Measurements from ENCODE around the gene AMDHD2. TPM values are rescaled to one million over a fixed set of nuclear protein-coding genes. Genes with fewer than 3 reads are reported as not detected.

The AMDHD2 gene
- total and polyA plus RNA-seq, 2 of the 13 experiments (the other 11 are each of a cell fraction or from before 2014, with no cell fraction given): 33.5 to 39.1 TPM

DNA sequence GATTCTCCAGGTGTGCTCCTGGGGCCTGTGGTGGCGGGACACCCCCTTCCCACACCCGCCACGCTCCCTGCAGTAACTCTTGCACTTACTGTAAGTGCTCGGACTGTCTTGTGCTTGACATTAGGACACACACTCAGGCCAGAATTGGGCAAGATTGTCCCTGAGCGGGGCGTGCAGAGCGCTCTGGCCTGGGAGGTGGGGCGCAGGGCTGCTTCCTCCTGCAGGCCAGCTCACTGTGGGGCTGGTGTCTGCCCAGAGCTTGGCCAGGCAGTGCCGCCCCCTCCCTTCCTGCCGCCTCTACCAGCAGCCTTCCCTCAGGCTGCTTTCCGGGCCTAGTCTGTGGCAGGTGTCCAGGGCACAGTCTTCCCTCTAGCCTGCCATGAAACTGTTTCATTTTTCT lies 12.5 kb upstream of the AMDHD2 start (continued):
- TF ChIP-seq, protein P1, sequence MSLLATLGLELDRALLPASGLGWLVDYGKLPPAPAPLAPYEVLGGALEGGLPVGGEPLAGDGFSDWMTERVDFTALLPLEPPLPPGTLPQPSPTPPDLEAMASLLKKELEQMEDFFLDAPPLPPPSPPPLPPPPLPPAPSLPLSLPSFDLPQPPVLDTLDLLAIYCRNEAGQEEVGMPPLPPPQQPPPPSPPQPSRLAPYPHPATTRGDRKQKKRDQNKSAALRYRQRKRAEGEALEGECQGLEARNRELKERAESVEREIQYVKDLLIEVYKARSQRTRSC (CRISPR knock-in tag; IDR thresholded peaks at IDR 0.05; ENCODE audit: low read depth): no peak
- TF ChIP-seq ZNF792 (CRISPR knock-in tag; IDR thresholded peaks at IDR 0.05): no peak
- TF ChIP-seq, protein P2, sequence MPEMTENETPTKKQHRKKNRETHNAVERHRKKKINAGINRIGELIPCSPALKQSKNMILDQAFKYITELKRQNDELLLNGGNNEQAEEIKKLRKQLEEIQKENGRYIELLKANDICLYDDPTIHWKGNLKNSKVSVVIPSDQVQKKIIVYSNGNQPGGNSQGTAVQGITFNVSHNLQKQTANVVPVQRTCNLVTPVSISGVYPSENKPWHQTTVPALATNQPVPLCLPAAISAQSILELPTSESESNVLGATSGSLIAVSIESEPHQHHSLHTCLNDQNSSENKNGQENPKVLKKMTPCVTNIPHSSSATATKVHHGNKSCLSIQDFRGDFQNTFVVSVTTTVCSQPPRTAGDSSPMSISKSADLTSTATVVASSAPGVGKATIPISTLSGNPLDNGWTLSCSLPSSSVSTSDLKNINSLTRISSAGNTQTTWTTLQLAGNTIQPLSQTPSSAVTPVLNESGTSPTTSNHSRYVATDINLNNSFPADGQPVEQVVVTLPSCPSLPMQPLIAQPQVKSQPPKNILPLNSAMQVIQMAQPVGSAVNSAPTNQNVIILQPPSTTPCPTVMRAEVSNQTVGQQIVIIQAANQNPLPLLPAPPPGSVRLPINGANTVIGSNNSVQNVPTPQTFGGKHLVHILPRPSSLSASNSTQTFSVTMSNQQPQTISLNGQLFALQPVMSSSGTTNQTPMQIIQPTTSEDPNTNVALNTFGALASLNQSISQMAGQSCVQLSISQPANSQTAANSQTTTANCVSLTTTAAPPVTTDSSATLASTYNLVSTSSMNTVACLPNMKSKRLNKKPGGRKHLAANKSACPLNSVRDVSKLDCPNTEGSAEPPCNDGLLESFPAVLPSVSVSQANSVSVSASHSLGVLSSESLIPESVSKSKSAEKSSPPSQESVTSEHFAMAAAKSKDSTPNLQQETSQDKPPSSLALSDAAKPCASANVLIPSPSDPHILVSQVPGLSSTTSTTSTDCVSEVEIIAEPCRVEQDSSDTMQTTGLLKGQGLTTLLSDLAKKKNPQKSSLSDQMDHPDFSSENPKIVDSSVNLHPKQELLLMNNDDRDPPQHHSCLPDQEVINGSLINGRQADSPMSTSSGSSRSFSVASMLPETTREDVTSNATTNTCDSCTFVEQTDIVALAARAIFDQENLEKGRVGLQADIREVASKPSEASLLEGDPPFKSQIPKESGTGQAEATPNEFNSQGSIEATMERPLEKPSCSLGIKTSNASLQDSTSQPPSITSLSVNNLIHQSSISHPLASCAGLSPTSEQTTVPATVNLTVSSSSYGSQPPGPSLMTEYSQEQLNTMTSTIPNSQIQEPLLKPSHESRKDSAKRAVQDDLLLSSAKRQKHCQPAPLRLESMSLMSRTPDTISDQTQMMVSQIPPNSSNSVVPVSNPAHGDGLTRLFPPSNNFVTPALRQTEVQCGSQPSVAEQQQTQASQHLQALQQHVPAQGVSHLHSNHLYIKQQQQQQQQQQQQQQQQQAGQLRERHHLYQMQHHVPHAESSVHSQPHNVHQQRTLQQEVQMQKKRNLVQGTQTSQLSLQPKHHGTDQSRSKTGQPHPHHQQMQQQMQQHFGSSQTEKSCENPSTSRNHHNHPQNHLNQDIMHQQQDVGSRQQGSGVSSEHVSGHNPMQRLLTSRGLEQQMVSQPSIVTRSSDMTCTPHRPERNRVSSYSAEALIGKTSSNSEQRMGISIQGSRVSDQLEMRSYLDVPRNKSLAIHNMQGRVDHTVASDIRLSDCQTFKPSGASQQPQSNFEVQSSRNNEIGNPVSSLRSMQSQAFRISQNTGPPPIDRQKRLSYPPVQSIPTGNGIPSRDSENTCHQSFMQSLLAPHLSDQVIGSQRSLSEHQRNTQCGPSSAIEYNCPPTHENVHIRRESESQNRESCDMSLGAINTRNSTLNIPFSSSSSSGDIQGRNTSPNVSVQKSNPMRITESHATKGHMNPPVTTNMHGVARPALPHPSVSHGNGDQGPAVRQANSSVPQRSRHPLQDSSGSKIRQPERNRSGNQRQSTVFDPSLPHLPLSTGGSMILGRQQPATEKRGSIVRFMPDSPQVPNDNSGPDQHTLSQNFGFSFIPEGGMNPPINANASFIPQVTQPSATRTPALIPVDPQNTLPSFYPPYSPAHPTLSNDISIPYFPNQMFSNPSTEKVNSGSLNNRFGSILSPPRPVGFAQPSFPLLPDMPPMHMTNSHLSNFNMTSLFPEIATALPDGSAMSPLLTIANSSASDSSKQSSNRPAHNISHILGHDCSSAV (CRISPR knock-in tag; IDR thresholded peaks at IDR 0.05; ENCODE audit: borderline replicate concordance): no peak
- TF ChIP-seq, protein P3, sequence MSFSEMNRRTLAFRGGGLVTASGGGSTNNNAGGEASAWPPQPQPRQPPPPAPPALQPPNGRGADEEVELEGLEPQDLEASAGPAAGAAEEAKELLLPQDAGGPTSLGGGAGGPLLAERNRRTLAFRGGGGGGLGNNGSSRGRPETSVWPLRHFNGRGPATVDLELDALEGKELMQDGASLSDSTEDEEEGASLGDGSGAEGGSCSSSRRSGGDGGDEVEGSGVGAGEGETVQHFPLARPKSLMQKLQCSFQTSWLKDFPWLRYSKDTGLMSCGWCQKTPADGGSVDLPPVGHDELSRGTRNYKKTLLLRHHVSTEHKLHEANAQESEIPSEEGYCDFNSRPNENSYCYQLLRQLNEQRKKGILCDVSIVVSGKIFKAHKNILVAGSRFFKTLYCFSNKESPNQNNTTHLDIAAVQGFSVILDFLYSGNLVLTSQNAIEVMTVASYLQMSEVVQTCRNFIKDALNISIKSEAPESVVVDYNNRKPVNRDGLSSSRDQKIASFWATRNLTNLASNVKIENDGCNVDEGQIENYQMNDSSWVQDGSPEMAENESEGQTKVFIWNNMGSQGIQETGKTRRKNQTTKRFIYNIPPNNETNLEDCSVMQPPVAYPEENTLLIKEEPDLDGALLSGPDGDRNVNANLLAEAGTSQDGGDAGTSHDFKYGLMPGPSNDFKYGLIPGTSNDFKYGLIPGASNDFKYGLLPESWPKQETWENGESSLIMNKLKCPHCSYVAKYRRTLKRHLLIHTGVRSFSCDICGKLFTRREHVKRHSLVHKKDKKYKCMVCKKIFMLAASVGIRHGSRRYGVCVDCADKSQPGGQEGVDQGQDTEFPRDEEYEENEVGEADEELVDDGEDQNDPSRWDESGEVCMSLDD (CRISPR knock-in tag; IDR thresholded peaks at IDR 0.05; ENCODE audit: borderline replicate concordance): no peak
